Activated CD4-positive, CD25-positive, alpha-beta regulatory T cell (primary cell): Measurements from ENCODE around the gene TMEM132D.

Experiments used
- DNase-seq, 4 experiments: peaks; one replicate each; lab custom pipeline; 2025; lab: John Stamatoyannopoulos, UW

The TMEM132D gene

GRCh38 chr12:129873111-129873832 is 30.6 kb downstream of the TMEM132D start:
- no peak for DNase-seq

- DNase-seq = no peak
Measured at GRCh38 chr12:129871991-129872972, 31.5 kb downstream of the TMEM132D start.

- DNase-seq = no peak
Measured at GRCh38 chr12:129870796-129871195, 33.0 kb downstream of the TMEM132D start.

GRCh38 chr12:129870136-129870535 is 33.7 kb downstream of the TMEM132D start:
- DNase-seq = no peak

DNA sequence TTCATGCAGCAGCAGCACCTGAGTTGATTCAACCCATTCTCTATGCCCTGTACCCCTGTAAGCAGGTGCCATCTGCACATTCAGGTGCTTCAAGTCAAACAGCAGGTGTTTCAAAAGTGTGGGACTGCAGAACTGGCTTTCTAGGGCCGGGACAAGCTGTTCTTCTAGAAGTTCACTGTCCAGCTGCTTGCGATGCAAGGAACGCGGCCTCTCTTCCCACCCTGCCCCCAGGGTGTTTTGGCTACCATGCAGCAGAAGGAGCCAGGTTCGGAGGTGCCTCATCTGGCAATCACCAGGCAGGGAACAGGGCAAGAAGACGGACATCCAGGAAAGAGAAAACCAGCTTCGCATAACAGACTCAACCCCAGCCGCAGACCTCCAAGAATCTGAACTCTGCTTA is 35.2 kb downstream of the TMEM132D start:
- no peak for DNase-seq

GRCh38 chr12:129863938-129864337 is 39.9 kb downstream of the TMEM132D start:
- DNase-seq = no peak

DNA sequence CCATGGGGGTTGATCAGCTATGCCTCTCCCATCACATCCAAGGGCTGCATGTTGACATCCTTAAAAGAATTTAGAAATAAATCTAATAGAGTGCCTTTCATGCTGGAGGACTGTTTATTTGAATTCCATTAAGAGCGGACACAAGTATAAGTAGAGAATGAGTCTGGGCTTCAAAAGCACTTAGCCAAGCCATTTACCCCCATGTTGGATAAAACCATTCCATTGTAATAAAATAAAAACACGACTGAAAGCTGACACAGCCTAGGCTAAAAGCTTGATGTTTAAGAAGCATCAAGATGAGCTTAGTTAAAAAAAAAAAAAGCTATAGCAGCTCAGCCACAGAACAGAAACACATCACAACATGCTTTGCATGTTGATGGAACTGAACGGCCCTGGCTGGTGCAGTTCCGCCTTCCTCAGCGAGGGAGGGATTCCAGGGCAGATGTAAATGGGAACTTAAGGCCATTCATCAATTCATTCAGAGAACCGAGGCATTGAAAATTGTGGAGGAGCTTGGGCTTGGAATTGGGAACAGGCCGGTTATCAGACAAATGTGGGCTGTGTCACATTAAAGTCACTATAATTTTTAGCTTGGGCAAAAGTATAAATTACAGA is 41.2 kb downstream of the TMEM132D start:
- no peak for DNase-seq

- no peak for DNase-seq
Measured at GRCh38 chr12:129861951-129862350, 41.9 kb downstream of the TMEM132D start.

DNA sequence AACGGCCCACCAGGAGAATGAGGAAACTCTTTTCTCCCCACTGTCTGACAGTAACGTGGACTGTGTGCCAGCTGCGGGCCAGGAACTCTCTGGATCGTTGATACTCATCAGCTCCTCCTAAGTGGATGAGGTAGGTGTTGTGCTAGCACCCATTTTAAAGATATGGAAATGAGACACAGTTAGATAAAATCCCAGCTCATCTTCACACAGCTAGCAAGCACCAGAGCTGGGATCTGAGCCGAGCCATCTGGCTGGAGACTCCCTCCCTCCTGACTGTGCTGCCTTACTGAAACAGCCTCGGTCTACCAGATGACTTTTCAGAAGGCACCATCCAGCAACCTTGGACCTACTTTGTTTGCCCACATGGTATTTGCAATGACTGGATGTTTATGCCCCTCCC is 49.2 kb downstream of the TMEM132D start:
- no peak for DNase-seq

- no peak for DNase-seq
Measured at GRCh38 chr12:129851296-129851695, 52.5 kb downstream of the TMEM132D start.

GRCh38 chr12:129848876-129849275 is 54.9 kb downstream of the TMEM132D start:
- DNase-seq = no peak

DNA sequence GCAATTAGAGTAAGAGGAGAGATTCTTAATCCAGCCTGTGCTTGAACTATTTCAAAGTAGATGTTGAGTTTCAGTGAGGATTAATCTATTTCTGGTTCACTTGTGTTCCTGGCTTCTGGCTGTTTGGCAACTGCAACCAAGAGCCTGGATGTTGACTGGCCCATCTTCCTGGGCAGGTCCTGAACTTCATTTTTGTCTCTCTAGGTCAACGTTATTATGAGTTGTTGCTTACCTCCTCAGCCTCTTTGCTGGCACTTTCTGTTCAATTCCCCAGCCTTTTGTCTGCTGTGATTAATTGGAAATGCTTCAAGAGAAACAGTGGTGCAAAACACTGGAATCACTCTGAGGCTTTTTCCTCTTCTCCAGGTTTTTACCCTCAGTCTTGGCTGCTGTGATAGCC is 56.8 kb downstream of the TMEM132D start:
- no peak for DNase-seq

- DNase-seq = no peak
Measured at GRCh38 chr12:129844662-129845220, 59.1 kb downstream of the TMEM132D start.

DNA sequence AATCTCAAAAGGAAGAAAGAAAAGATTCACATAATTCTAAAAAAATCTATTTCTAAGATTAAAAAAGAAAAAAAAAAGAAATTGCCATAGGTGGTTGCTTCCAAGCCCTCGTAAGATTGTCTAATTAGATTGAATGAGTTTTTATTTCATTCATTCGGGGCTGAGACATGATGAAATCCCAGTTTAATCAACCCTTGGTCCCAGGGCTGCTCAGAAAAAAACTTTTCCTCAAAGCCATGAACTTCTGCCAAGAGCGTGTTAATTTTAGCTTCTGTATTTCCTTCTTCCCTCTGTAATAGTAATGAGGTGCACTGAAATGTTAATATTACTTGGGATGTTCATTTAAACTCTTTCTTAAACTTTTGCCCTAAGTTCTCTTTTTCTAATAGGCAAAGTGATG is 62.6 kb downstream of the TMEM132D start:
- DNase-seq = no peak

DNA sequence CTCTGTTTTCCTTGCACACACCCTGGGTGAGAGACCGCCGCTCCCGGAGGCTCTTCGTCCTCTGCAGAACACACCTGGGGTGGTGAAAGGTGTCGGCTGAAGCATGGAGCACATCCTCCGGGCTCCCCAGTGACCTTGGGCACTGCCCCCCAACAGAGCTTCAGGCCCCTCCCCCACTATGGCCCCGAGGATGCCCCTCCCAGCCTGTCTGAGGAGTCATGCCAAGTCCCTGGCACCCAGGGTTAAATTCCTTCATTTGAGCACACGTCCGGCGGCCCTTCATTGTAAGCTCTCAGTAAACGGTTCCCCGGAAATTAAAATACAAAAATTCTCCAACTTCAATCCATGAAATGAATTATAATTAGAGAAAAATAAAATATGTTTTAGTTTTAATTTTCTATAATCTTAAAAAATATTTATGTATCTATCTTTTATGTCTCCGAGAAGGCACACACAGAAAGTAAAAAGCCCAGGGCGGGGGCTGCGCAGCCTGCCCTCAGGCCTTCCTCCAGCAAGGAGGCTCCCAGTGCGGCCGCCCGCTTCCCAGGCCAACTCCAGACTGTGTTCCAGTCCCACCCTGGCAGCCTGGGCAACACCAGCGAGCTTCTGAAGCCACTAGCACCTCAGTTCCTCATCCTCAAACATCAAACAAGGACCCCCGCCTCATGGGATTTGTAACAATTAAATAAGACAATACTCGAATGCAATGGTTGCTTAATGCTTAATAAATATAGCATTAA is 63.5 kb downstream of the TMEM132D start:
- no peak for DNase-seq

GRCh38 chr12:129839679-129840078 is 64.1 kb downstream of the TMEM132D start:
- no peak for DNase-seq

GRCh38 chr12:129831294-129831693 is 72.5 kb downstream of the TMEM132D start:
- DNase-seq = no peak

GRCh38 chr12:129830796-129831195 is 73.0 kb downstream of the TMEM132D start:
- DNase-seq = no peak

DNA sequence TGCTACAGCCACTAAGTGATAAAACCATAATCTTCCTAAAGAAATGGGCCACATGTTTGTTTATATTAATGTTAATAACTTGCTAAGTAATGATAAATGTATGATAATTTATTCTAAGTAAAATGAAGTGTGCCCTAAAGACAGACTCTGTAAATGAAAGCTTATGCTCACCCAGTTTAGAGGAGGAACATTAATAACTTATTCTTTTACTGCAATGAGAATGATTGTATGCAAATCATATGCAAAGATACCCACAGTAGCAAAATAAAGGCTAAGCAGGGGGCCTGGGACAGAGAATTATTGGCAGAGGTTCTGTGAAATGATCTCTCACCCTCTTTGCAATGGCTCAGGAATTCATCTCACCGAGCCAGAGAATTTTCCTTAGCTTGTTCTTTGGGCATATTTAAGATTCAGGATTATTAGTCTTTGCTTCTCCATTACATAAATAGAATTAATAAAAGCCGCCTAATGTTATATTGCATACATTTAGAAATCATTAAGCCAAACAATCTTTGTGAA is 75.9 kb downstream of the TMEM132D start:
- no peak for DNase-seq

DNA sequence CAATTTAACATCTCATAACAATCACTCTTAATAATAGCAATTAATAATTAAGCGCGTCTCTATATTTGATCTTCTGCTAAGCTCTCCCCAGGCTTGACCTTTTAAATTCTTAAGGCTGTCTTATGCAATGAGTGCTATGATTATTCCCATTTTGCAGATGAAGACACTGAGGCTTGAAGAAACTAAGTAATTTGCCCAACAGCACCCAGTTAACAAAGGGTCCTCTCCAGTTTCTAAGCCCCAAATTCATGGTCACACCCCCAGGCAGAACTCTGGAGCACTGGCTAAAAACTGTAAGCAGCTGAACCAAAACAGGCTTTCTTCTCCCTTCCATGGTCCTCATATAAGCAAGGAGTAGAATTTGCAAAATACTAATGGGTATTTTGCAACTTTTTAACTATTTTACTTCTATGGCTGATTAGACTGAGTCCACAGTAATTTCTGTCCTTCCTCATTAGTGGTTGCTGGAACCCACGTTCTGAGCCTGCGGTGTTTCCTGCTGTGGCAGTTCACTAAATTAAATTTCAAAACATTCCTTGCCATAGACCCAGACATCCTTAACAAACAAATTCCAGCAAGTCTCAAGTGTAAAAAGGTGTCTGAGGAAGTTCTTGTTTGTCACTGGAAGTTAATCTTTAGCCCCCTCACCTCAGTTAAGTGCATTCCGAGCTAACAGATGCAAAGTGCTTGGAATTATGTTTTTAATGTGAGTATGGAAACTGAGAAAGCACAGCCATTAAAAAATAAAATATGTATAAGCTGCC is 76.5 kb downstream of the TMEM132D start:
- DNase-seq = no peak

DNA sequence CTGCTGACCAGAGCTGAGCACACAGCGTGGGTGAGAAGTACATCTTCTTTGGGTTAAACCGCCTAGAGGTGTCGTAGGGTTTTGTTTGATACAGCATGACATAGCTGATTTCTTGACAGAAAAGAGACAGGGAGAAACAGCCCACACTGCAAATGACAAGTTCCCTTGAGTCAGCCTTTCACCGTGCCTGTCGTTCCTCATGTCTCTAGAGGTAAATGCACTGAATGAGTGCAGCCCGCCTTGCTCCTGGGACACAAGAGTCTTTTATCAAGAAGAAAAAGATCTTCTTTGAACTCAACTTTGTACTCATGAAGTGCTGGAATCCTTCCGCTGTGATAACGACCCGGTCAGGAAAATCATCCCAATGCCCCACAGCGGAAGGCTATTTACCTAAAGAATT is 77.6 kb downstream of the TMEM132D start:
- no peak for DNase-seq
